Effector memory CD8-positive, alpha-beta T cell (primary cell): ENCODE results near the gene ASIC4.

Experiments used
- ATAC-seq: fragments of 150-1000 bp; cut with Tn5 transposase; replicated peaks from 2 replicates; pipeline ENCODE4 v1.10.0; 2021; ENCODE audit warnings: mild to moderate bottlenecking, moderate library complexity
- DNase-seq, 3 experiments: peaks; one replicate each; pipeline ENCODE4 v3.0.0; 2021
- H3K27ac Mint-ChIP-seq, 2 donors: one replicate each; pipeline ENCODE4 v1.8.0; 2022; ENCODE audit warnings: mild to moderate bottlenecking in 2 of 2, mixed read lengths in 2 of 2, moderate library complexity in 2 of 2
- H3K27me3 Mint-ChIP-seq, 2 donors: one replicate each; pipeline ENCODE4 v1.8.0; 2022; ENCODE audit warnings: mixed read lengths in 2 of 2
- H3K36me3 Mint-ChIP-seq: one replicate; pipeline ENCODE4 v1.8.0; 2022; ENCODE audit warnings: mild to moderate bottlenecking, moderate library complexity, mixed read lengths; ENCODE audit not compliant: insufficient read depth
- H3K4me1 Mint-ChIP-seq, 2 donors: one replicate each; pipeline ENCODE4 v1.8.0; 2022; ENCODE audit warnings: low read depth in 2 of 2, mixed read lengths in 2 of 2
- H3K4me3 Mint-ChIP-seq, 2 donors: one replicate each; pipeline ENCODE4 v1.8.0; 2022; ENCODE audit warnings: mild to moderate bottlenecking in 2 of 2, mixed read lengths in 2 of 2, moderate library complexity in 2 of 2
- H3K9me3 Mint-ChIP-seq, 2 donors: one replicate each; pipeline ENCODE4 v1.8.0; 2022; ENCODE audit warnings: mixed read lengths in 2 of 2

The ASIC4 gene

DNA sequence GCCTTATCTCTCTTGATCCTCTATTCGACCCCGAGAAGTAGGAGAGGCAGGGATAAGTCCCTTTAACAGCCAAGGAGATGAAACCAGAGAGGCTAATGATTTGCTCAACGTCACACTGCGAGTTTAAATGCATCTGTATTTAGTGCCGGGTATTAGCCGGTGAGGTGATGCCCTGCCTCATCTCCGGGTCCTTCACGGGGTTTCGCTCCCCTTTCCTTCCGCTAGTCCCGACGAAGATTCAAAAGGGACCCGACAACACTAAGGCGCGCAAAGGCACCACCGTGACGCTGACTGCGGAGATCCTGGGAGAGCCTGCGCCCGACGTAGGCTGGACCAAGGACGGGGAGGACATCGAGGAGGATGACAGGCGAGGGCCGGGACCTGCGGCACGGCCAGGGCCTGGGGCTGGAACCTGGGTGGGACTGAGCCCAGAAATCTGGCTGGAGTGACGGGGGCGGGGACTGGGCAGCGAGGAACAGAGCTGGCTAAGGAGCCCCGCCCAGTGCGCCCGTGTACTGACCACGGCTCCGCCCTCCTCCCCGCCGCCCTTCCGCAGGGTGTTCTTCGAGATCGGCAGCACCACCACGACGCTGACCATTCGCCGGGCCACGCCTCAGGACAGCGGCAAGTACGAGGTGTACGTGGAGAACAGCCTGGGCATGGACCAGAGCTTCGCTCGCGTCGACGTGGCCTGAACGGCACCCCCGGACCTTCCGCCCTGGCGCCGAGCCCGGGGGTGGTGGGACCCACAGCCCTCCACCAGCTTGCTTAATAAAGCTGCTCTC is 16.6 kb upstream of the ASIC4 start:
- Mint-ChIP-seq H3K27me3 (peaks cover 34 to 62% of the 10 kb centered on the region in 2 donors), H3K36me3 (peaks cover 3% of the 10 kb centered on the region), H3K4me3 (peak overlapping the region; percentile 94 to 97), H3K9me3 (no peaks in the 10 kb centered on the region), H3K4me1 (peaks cover 33 to 42% of the 10 kb centered on the region in 2 donors), H3K27ac (peak overlapping the region; percentile 8 to 55)
- peak; percentile 7 for ATAC-seq
- peak in 1 of 3 experiments; percentile 18 for DNase-seq

DNA sequence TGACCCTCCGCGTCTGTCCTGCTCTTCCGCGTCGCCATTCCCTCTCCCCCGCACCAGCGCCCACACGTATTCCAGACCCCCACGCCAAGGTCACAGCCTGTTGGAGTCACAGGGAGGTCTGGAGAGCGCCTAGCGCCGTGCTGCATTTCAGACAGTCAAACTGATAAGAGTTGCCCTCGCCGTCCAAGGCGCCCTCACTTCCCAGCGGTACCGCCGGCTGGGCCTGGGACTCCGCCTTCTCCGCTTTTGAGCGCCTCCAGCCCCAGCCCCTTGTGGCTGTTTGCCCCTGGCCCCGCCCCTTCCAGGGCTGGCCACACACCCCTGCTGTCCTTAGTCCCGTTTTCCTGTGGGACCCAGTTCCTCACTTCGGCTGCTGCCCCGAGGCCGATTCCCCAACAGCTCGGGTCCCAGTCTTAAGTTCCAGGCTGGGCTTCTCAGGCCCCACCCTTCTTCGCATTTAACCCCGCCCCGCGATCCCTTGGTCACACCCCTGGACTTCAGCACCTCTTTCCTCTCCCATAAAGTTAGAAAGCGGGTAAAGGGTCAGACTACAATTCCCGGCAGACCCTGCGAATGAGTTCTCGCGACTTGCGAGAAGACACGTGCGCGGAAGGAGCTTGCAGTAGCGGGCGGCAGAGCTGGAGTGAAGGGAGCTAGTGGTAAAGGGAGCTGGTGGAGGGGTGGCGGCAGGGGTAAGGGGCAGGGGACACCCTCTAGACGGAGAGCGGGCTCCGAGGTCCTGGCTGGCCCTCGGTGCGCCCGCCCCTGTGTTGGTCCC is 15.8 kb upstream of the ASIC4 start, which contains the start of gene GMPPA:
TSS of gene GMPPA (plus strand) at position 612 of the 778 bp plus-strand sequence. CDS start 1,085 bp downstream, outside the sequence.
- Mint-ChIP-seq H3K9me3 (no peaks in the 10 kb centered on the region), H3K36me3 (peaks cover 5% of the 10 kb centered on the region), H3K27me3 (peaks cover 27 to 54% of the 10 kb centered on the region in 2 donors), H3K4me1 (peaks cover 33 to 42% of the 10 kb centered on the region in 2 donors), H3K27ac (peak within 1 kb of the TSS; percentile 55 to 87), H3K4me3 (peak within 1 kb of the TSS; percentile 94 to 97)
- DNase-seq, result peak; percentile 87 to 92 (median 88)
- ATAC-seq, result peak; percentile 94

DNA sequence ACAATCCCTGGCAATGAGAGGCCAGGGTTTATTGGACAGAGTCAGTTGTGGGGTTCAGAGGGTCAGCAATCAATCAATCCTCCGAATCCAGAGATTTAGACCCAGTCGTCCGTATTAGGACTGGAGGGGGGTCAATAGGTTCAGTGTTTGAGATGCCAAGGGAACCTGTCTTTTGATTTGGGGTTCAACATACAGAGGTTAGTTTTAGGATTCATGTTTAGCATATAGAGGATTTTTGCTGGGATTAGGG is 15.3 kb upstream of the ASIC4 start:
- Mint-ChIP-seq H3K27ac (peak overlapping the region; percentile 55 to 87), H3K36me3 (peaks cover 6% of the 10 kb centered on the region), H3K4me1 (peaks cover 33 to 42% of the 10 kb centered on the region in 2 donors), H3K4me3 (peak overlapping the region; percentile 94 to 97), H3K27me3 (peaks cover 21 to 49% of the 10 kb centered on the region in 2 donors), H3K9me3 (no peaks in the 10 kb centered on the region)
- ATAC-seq (no peak), DNase-seq (no peak)

DNA sequence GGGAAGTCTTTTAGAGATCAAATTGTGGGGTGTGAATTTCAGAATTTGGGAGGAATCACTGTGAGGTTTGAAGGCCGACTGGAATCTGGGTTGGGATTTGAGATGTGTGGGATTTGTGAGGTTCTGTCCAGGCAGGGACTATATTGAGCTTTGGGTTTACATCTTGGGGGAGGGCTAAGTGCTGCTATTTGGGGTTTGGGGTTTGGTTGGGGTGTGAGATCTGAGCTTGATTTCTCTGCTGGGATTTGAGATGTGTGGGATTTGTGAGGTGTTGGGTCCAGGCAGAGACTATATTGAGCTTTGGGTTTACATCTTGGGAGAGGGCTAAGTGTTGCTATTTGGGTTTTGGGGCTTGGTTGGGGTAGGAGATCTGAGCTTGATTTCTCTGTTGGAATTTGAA is 14.7 kb upstream of the ASIC4 start:
- peaks cover 33 to 42% of the 10 kb centered on the region in 2 donors for H3K4me1 Mint-ChIP-seq

DNA sequence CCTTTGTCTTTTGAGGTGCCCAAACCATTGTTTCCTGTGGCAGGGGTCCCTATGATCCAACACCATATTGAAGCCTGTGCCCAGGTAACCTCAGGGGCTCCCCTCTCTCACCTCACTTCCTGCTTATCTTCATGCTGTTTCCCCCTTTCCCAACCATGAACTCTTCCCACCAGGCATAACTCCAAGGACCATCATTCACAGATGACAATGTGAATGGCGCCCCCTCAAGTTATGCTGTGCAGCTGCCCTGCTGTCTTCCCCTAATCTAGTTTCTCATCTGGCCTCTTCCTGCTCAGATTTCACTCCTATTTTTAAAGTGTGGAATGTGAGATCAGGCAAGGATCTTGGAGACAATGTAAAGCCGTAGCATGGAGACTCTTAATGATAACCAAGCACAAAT is 14.1 kb upstream of the ASIC4 start:
- Mint-ChIP-seq H3K27me3 (peaks cover 13 to 37% of the 10 kb centered on the region in 2 donors), H3K27ac (no peak overlapping the region), H3K4me1 (peaks cover 33 to 38% of the 10 kb centered on the region in 2 donors)

More for the DNA sequence above, 14.7 kb upstream of the ASIC4 start:
- ATAC-seq (no peak), DNase-seq (no peak)
- peaks cover 10% of the 10 kb centered on the region for H3K36me3 Mint-ChIP-seq
- H3K27me3 Mint-ChIP-seq, result peaks cover 18 to 43% of the 10 kb centered on the region in 2 donors
- peak overlapping the region; percentile 94 to 97 for H3K4me3 Mint-ChIP-seq
- peak overlapping the region; percentile 55 to 87 for H3K27ac Mint-ChIP-seq
- no peaks in the 10 kb centered on the region for H3K9me3 Mint-ChIP-seq

DNA sequence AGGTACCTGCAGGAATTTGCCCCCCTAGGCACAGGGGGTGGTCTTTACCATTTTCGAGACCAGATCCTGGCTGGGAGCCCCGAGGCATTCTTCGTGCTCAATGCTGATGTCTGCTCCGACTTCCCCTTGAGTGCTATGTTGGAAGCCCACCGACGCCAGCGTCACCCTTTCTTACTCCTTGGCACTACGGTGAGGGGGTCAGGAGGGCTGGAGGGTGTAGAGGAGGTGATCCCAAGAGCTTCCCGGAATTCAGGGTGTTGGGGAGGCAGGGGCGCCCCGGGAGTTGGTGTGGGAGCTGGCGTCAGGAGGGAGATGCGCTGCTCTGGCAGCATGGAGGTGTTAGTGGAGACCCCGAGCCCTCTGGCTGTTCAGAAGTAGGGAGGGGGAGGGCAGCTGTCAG is 12.4 kb upstream of the ASIC4 start:
- Mint-ChIP-seq H3K36me3 (peaks cover 21% of the 10 kb centered on the region), H3K4me3 (no peak overlapping the region), H3K4me1 (peaks cover 29 to 33% of the 10 kb centered on the region in 2 donors), H3K27ac (no peak overlapping the region), H3K9me3 (no peaks in the 10 kb centered on the region), H3K27me3 (peaks cover 0 to 20% of the 10 kb centered on the region in 2 donors)
- no peak for DNase-seq
- ATAC-seq, result no peak

More for the DNA sequence above, 14.1 kb upstream of the ASIC4 start:
- H3K36me3 Mint-ChIP-seq, result peaks cover 10% of the 10 kb centered on the region
- ATAC-seq (no peak), DNase-seq (no peak)
- H3K4me3 Mint-ChIP-seq, result peak overlapping the region; percentile 94 to 97
- H3K9me3 Mint-ChIP-seq, result no peaks in the 10 kb centered on the region

DNA sequence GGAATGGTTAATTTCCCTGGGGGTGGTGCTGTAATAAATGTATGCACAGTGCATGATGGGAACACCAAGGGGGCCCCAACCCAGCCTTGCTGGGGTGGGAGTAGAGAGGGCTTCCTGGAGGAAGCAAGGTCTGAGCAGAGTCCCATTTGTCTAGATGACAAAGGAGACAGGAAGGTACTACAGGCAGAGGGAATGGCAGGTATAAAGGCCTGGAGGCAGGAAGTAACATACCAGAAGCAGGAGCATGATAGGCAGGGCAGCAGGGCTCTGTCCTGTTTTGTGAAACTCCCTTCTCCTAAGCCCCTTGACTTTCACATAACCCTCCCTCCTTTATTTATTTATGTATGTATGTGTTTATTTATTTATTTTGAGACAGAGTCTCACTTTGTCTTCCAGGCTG is 11.7 kb upstream of the ASIC4 start:
- H3K27ac Mint-ChIP-seq, result no peak overlapping the region
- peaks cover 27 to 29% of the 10 kb centered on the region in 2 donors for H3K4me1 Mint-ChIP-seq
- H3K4me3 Mint-ChIP-seq, result no peak overlapping the region

DNA sequence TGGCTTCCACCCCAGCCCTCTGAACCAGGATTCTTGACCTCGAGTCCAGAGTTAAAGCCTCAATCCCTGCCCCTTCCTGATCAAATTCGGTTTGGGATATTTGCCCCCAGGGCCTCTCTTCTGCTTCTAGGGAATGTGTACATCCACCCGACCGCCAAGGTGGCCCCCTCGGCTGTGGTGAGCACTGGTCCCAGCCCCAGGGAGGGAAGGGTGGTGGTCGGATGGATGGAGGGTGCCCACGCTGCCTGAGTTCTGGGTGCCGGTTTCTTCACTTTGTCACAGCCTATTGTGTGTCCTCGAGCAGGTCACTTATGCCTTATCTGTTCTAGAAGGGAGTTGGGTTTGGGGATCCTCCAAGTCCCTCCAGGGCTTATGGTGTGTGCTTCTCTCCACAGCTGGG is 8.7 kb upstream of the ASIC4 start:
- H3K4me1 Mint-ChIP-seq, result peaks cover 15% of the 10 kb centered on the region in 2 donors

More for the DNA sequence above, 11.7 kb upstream of the ASIC4 start:
- Mint-ChIP-seq H3K36me3 (peaks cover 24% of the 10 kb centered on the region), H3K27me3 (peaks cover 0 to 19% of the 10 kb centered on the region in 2 donors), H3K9me3 (no peaks in the 10 kb centered on the region)
- DNase-seq (no peak), ATAC-seq (no peak)

DNA sequence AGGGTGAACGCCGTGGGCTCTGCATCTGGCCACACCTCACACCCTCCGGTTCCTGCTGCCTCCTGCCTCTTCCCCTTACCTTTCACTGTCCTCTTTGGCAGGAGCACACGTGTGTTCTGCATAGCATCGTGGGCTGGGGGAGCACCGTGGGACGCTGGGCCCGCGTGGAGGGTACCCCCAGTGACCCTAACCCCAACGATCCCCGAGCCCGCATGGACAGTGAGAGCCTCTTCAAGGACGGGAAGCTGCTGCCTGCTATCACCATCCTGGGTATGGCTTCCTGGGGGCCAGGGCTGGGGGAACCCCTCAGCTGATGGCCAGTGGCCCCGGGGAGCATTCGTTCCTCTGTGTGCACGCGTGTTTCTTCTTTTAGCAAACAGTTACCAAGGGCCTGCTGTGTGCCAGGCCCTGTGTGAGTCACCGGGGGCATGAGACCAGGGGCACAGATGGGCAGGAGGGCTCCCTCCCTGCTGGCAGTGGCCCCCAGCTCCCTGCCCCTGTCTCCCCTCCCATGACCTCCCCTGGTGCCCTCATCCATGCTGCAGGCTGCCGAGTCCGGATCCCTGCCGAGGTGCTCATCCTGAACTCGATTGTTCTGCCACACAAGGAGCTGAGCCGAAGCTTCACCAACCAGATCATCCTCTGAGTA is 8.0 kb upstream of the ASIC4 start:
- H3K27ac Mint-ChIP-seq, result no peak overlapping the region
- peaks cover 15% of the 10 kb centered on the region in 2 donors for H3K4me1 Mint-ChIP-seq
- DNase-seq (no peak), ATAC-seq (no peak)
- peaks cover 21% of the 10 kb centered on the region for H3K36me3 Mint-ChIP-seq
- H3K4me3 Mint-ChIP-seq, result no peak overlapping the region
- peaks cover 25 to 39% of the 10 kb centered on the region in 2 donors for H3K27me3 Mint-ChIP-seq
- no peaks in the 10 kb centered on the region for H3K9me3 Mint-ChIP-seq

More for the DNA sequence above, 8.7 kb upstream of the ASIC4 start:
- ATAC-seq, result no peak
- no peak overlapping the region for H3K27ac Mint-ChIP-seq
- DNase-seq, result no peak
- H3K36me3 Mint-ChIP-seq, result peaks cover 21% of the 10 kb centered on the region
- peaks cover 19 to 32% of the 10 kb centered on the region in 2 donors for H3K27me3 Mint-ChIP-seq
- H3K4me3 Mint-ChIP-seq, result no peak overlapping the region
- H3K9me3 Mint-ChIP-seq, result no peaks in the 10 kb centered on the region

DNA sequence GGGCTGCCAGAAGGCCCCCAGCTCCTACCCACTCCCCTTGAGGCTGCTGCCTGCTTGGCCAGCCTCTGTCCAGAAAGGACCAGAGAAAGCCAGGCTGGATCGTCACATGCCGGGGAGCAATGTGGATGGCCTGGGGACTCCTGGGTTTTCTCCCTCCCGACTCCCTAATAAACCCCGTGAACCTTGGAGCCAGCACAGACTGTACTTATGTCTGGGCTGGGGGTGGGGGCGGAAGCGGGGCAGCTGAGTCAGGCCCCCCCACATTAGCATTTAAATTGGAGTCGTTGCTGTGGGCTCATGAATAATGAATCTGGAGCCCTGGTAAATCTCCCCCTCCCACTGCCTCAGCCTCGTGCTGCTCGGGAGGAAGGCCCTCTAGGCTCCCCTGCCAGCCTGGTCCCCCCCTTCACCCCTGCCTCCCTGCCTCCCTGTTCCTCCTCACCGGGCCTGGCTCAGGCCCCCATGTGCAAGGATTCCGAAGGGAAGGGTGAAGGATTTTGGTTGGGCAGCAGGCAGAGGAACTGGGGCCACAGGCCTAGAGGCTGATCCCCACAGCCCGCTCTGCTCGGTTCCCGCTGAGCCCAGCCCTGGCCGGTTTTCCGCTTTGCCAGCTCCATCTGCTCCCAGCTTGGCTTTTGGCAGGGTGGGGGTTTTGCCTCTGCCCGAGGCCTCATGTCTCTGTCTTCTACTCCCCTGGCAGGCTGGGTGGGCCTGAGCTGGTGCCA is 7.3 kb upstream of the ASIC4 start:
- Mint-ChIP-seq H3K27me3 (peaks cover 32 to 45% of the 10 kb centered on the region in 2 donors), H3K36me3 (peaks cover 21% of the 10 kb centered on the region), H3K9me3 (no peaks in the 10 kb centered on the region)

DNA sequence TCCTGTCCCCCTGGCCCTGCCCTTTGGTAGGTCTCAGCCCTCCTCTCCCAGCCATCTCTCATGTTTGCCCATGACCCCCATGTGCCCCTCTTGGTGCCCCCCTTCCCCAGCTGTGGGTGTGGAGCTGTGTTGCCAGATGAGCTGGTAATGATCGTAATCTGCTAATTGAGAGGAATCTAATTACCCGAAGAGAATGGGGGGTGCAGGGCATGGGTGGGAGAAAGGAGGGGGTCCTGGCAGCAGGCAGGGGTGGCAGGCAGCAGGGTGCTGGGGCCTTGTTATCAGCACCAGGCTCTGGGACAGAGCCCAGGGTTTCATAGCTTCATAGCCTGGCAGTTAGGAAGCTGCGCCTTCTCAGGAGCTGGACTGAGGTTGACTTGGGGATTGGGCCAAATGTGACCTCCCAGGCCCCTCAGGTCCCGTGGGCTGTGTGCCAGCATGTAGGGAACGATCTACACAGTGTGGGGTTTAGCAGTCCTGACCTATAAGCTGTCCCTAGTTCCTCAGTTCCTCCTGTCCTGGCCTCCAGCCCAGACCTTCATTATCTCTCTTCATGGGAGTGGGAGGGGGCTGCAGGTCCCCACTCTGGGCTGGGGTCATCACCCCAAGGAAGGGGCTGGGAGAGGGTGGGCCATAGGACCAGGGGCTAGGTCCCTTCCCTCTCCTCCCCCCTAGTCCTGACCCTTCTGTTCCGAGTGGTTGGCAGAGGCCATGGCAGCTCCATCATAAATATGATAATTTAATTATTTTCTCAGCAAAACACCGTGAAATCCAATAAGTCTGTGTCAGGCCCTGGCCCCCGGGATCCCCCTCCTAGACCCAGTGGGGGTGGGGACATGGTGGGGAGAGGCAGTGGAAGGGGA is 6.5 kb upstream of the ASIC4 start:
- DNase-seq (no peak), ATAC-seq (no peak)
- Mint-ChIP-seq H3K4me3 (no peak overlapping the region), H3K27ac (peak overlapping the region in 1 of 2 donors; percentile 17), H3K27me3 (peaks cover 40 to 54% of the 10 kb centered on the region in 2 donors), H3K4me1 (peaks cover 13 to 14% of the 10 kb centered on the region in 2 donors), H3K36me3 (peaks cover 21% of the 10 kb centered on the region), H3K9me3 (no peaks in the 10 kb centered on the region)

More for the DNA sequence above, 7.3 kb upstream of the ASIC4 start:
- DNase-seq (no peak), ATAC-seq (no peak)
- no peak overlapping the region for H3K27ac Mint-ChIP-seq
- H3K4me3 Mint-ChIP-seq, result no peak overlapping the region
- H3K4me1 Mint-ChIP-seq, result peaks cover 13 to 14% of the 10 kb centered on the region in 2 donors

DNA sequence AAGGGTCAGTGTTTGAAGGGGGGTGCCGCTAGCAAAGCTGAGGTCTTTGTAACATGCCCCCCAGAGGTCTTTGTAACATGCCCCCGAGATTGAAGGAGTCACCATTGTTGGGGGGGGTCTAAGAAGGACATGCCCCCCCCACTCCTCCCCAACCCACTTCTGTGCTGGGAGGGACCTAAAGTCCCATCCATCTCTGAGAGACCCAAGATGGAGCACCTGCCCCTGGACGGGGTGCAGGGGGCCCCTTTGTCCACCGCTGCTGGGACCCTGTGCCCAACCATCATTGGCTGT is 5.9 kb upstream of the ASIC4 start:
- Mint-ChIP-seq H3K36me3 (peaks cover 21% of the 10 kb centered on the region), H3K27me3 (peaks cover 46 to 60% of the 10 kb centered on the region in 2 donors), H3K4me1 (peaks cover 17 to 19% of the 10 kb centered on the region in 2 donors), H3K27ac (peak overlapping the region in 1 of 2 donors; percentile 17), H3K9me3 (no peaks in the 10 kb centered on the region), H3K4me3 (no peak overlapping the region)
- DNase-seq, result no peak
- ATAC-seq, result no peak
